SK-N-MC (cell line): Measurements from ENCODE around the gene DIPK1C.

ENCODE experiments used
- DNase-seq: peaks from one replicate; pipeline ENCODE4 v3.0.0-alpha.2; 2011; ENCODE audit warnings: low read depth, low spot score
- H3K27ac ChIP-seq: fragments of 200-600 bp; sonication (generic); 2 replicates; pipeline ENCODE4 v1.5.1; 2016; ENCODE audit warnings: mixed run types
- H3K36me3 ChIP-seq: fragments of 200-600 bp; sonication (generic); 2 replicates; pipeline ENCODE4 v1.6.1; 2017; ENCODE audit warnings: antibody characterized with exemption, low read length, mixed read lengths; ENCODE audit not compliant: insufficient read depth
- H3K4me3 ChIP-seq: fragments of 200-600 bp; sonication (generic); 2 replicates; pipeline ENCODE4 v1.5.1; 2016
- H3K9ac ChIP-seq: fragments of 200-600 bp; sonication (generic); 2 replicates; pipeline ENCODE4 v1.8.0; 2017; ENCODE audit warnings: mixed run types, mixed read lengths; ENCODE audit not compliant: insufficient read length
- H3K9me3 ChIP-seq: fragments of 200-600 bp; sonication (generic); 2 replicates; pipeline ENCODE4 v1.6.1; 2017; ENCODE audit warnings: low read depth, mild to moderate bottlenecking, antibody characterized with exemption, low read length, moderate library complexity, mixed read lengths
- EZH2 ChIP-seq: fragments of 200-600 bp; sonication (generic); IDR thresholded peaks from one replicate; pipeline ENCODE4 v1.6.1; 2017; ENCODE audit warnings: antibody characterized with exemption
- FOXP2 ChIP-seq: optimal IDR thresholded peaks from 2 replicates; pipeline ENCODE3; 2011; ENCODE audit warnings: mild to moderate bottlenecking, moderate library complexity; ENCODE audit not compliant: insufficient read depth; ENCODE audit errors: extremely low read length, control extremely low read depth
- POLR2AphosphoS5 ChIP-seq: IDR thresholded peaks from 2 replicates; pipeline ENCODE4 v1.6.1; 2012; ENCODE audit warnings: mild to moderate bottlenecking, low read depth, low read length, borderline replicate concordance

The DIPK1C gene

DNA sequence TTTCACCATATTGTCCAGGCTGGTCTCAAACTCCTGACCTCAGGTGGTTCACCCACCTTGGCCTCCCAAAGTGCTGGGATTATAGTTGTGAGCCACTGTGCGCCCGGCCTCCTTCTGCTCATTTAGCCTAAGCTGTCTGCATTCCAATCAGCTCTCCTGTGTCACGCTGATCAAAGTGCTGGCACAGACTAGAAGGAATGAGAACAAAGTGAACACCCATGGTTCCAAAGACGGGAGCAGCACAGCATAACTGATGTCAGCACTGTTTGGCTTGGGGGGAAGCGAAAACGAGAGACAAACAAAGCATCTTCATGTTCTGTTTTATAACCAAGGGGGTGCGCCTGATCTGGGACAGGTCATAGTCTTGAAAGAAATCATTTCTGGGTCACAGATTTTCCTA is 43.3 kb downstream of the DIPK1C start:
- no peaks in the 10 kb centered on the region for H3K9me3 ChIP-seq
- no peaks in the 10 kb centered on the region for H3K36me3 ChIP-seq
- no peak overlapping the region for H3K4me3 ChIP-seq
- no peak overlapping the region for H3K27ac ChIP-seq
- no peak overlapping the region for H3K9ac ChIP-seq
- DNase-seq: no peak
- TF ChIP-seq FOXP2: no peak
- TF ChIP-seq POLR2AphosphoS5: no peak
- no peak for TF ChIP-seq EZH2

DNA sequence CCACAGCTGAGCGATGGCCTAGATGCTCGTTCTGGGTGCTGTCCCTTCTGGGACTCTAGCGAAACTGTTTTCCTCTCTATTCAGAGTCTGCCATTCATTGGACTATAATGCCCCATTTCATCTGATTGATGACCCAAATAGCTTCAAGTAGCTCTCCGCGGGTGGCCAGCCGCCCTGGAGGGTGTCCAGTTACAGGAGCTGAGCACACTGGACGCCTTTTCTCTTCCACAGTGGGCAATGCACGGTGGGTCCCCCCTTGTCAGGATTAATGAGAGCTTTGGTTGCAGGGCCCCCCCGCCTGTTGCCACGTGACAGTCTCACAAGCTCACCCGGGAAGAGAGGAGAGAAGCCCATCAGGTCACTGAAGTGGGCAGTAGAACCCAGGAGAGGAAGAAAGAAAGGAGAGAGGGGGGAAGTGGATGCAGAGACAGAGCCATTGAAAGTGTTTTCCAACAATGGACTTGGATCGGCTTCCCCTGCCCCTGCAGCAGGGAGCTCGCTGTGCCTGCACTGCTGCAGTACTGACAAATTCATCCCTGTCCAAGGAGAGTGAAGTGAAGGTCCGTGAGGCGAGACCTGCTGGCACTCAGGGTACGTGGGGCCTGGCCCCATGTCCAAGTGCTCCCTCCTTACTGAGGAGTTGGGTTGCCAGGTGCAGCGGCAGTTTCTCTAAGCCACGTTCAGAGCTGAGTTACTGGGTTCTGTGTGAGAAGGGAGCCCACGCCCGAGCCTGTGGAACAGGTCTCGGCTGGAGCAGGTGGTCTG is 44.8 kb downstream of the DIPK1C start:
- Histone ChIP-seq H3K9ac (no peak overlapping the region), H3K27ac (no peak overlapping the region), H3K36me3 (no peaks in the 10 kb centered on the region), H3K4me3 (no peak overlapping the region), H3K9me3 (no peaks in the 10 kb centered on the region)
- no peak for DNase-seq
- TF ChIP-seq EZH2: no peak
- TF ChIP-seq FOXP2: no peak
- no peak for TF ChIP-seq POLR2AphosphoS5

DNA sequence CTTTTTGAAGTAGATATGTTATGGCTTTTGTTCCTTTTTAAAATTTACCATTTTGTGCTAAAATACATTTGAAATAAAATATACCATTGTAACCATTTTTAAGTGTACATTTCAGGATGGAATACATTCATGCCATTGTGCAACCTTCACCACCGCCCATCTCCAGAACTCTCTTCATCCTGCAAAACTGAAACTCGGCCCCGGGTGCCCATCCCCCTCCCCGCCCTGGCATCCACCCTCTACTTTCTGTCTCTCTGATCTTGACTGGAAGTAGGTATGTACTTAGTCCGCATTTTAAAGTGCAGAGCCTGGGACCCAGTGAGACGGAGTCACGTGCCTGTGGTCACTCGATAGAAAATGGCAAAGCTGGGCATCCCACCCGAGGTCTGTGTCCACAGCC is 45.6 kb downstream of the DIPK1C start:
- TF ChIP-seq POLR2AphosphoS5: no peak
- TF ChIP-seq FOXP2: no peak
- TF ChIP-seq EZH2: no peak
- Histone ChIP-seq H3K4me3 (no peak overlapping the region), H3K27ac (no peak overlapping the region), H3K9ac (no peak overlapping the region), H3K36me3 (no peaks in the 10 kb centered on the region), H3K9me3 (no peaks in the 10 kb centered on the region)
- DNase-seq: no peak

DNA sequence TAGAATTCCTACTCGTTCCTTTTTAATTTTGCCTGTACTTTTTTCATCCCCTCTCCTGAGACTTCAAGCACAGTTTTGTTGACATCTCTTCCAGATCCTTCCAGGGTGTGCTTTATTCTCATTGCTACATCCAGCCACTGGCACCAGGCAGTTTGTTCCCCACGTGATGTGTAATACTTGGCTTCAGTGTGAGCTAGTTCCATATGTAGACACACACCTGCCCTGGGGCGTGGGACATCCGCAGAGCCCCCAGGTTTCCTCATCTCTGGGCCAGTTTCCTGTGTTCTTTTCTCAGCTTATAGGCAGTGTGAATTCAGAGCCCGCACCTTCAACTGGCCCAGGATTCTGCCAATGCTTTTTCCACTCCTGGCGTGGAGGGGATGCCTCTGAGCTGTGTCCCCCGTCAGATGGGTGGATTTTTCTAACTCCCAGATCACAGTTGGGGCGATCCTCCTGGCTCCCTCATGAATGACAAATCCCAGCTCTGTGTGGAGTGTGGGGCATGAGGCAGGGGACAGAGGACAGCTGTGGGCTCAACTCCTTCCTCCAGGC is 46.6 kb downstream of the DIPK1C start:
- no peaks in the 10 kb centered on the region for H3K9me3 ChIP-seq
- no peak overlapping the region for H3K9ac ChIP-seq
- no peak overlapping the region for H3K4me3 ChIP-seq
- DNase-seq: no peak
- no peaks in the 10 kb centered on the region for H3K36me3 ChIP-seq
- TF ChIP-seq FOXP2: no peak
- no peak for TF ChIP-seq POLR2AphosphoS5
- H3K27ac ChIP-seq: 0 out of 2 replicates have a peak overlapping the region, but pooled peaks have one; percentile 26

DNA sequence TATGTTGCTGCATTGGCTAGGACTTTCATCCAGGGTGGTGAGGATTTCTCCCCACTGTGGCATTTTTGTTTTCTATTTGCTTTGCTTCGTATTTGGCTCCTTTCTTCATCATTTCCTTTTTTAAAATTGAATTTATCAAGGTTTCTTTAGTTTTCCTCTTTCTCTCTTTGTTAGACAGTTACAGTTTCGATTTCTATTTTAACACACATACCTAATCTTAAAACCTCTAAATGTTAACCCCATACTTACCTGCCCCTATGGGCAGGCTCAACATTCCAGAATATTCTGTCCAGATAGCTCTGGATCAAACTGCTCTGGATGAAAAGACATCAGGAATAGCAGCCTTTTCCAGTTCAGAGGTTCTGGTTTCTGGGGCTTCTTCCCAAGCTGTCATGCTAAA is 49.2 kb downstream of the DIPK1C start:
- no peak for TF ChIP-seq EZH2
- Histone ChIP-seq H3K4me3 (no peak overlapping the region), H3K27ac (no peak overlapping the region), H3K9me3 (no peaks in the 10 kb centered on the region), H3K9ac (no peak overlapping the region), H3K36me3 (no peaks in the 10 kb centered on the region)
- no peak for DNase-seq

DNA sequence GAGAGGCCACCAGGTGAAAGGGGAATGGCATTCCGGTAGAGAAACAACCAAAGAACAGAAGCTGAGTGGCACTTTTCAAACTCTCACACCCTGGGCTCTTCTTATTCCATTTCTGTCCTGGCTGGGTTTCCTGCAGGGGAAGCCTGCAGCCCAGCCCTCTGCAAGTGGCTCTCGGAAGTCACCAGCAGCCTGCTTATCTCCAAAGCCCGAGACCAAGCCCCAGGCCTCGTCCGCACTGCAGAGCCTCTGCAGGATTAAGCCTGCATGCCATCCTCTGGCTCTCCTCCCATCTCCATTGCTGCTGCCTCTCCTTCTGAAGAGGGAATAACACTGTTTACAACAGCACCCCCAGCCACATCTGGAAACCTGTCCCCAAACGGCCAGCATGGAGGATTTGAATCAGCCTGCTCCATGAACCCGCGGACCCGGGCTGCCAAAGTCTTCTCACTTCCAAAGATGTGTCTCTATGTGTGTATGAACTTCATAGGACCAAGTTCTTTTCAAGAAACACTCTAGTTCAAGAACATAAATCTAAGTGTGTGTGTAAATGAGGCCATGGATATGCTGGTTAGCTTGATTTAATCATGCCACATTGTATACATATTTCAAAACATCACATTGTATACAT is 54.2 kb downstream of the DIPK1C start:
- H3K9me3 ChIP-seq: no peaks in the 10 kb centered on the region
- no peak overlapping the region for H3K9ac ChIP-seq
- H3K27ac ChIP-seq: no peak overlapping the region
- no peak for DNase-seq
- H3K4me3 ChIP-seq: no peak overlapping the region
- H3K36me3 ChIP-seq: no peaks in the 10 kb centered on the region
- TF ChIP-seq POLR2AphosphoS5 (no peak), EZH2 (no peak), FOXP2 (no peak)

DNA sequence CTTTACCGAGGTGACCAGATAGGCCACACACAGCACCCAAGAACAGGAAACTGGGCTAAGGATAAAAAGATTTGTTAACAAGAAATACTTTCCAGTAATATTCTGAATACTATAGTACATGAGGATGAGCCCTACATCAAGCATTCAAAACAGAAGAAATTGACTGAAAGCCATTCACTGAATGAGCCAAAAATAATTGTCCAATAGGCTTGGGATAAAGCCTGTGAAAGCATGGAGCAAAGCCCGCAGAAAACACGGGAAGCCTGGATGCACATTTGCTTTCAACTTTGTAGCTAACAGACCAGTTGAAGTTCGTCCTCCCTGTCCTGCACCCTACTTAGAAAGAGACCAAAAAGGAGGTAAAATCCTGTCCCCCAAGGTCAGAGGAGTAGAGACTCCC is 56.3 kb downstream of the DIPK1C start:
- Histone ChIP-seq H3K27ac (no peak overlapping the region), H3K9me3 (no peaks in the 10 kb centered on the region), H3K9ac (no peak overlapping the region), H3K36me3 (no peaks in the 10 kb centered on the region), H3K4me3 (no peak overlapping the region)
- no peak for DNase-seq
- no peak for TF ChIP-seq EZH2
- no peak for TF ChIP-seq POLR2AphosphoS5
- TF ChIP-seq FOXP2: no peak

DNA sequence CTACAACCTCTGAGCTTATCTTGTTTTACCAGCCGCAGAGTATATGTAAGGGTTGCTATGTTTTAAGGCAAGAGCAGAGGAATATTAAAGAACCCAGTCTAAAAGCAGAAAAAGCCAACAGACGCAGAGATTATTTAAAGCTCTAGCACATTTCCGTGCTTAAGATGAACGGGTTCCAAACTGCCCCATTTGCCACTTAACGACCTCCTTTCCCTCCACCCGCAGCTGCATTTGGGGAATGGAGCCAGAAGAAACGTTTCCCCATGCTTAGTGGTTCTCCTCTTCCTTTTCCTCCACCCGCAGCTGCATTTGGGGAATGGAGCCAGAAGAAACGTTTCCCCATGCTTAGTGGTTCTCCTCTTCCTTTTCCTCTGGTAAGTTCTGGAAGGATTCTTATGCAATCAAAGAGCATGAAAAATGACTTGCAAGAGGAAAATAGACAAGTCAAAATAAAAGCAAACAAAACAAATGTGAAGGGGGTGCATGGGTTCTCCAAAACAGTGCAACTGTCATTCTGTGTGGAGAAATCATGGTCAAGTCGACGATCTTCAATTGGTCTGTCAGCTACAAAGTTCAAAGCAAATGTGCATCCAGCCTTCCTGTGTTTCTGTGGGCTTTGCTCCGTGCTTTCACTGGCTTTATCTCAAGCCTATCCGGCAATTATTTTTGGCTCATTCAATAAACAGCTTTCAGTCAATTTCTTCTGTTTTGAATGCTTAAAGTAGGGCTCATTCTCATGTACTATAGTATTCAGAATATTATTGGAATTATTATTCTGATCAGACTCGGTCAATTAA is 57.8 kb downstream of the DIPK1C start:
- no peak for DNase-seq
- TF ChIP-seq EZH2: no peak
- no peak for TF ChIP-seq POLR2AphosphoS5
- no peak for TF ChIP-seq FOXP2
- H3K9ac ChIP-seq: no peak overlapping the region
- no peaks in the 10 kb centered on the region for H3K36me3 ChIP-seq
- H3K4me3 ChIP-seq: no peak overlapping the region
- H3K9me3 ChIP-seq: no peaks in the 10 kb centered on the region
- H3K27ac ChIP-seq: no peak overlapping the region

DNA sequence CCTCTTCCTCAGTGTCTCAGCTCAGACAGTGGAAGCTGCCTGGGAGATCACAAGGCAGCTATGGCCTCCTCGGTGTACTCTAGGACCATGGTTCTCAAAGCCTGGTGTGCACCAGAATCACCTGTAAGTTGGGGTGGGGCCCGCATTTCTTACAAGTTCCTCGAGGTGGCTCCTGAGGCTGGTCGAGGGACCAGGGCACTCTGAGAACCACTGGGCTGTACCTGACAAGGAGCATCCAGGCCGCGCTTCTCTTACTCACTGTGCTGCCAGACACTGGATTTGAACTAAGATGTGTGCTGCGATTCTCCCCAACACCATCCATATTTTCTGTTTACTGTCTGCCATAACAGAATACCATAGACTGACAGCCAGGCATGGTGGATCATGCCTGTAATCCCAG is 59.5 kb downstream of the DIPK1C start:
- TF ChIP-seq POLR2AphosphoS5: no peak
- TF ChIP-seq FOXP2: no peak
- no peak for TF ChIP-seq EZH2
- H3K4me3 ChIP-seq: no peak overlapping the region
- no peak for DNase-seq
- H3K9ac ChIP-seq: no peak overlapping the region
- no peak overlapping the region for H3K27ac ChIP-seq
- H3K36me3 ChIP-seq: no peaks in the 10 kb centered on the region
- no peaks in the 10 kb centered on the region for H3K9me3 ChIP-seq
